Measurements from ENCODE around the gene ARHGDIG. TPM values are rescaled to one million over a fixed set of nuclear protein-coding genes. Genes with fewer than 3 reads are reported as not detected.

The ARHGDIG gene
- total and polyA plus RNA-seq, 9 of the 15 experiments (the other 6 are each of a cell fraction or from before 2014, with no cell fraction given) = 0.36 to 2.5 (median 0.64) TPM; not detected in 2

DNA sequence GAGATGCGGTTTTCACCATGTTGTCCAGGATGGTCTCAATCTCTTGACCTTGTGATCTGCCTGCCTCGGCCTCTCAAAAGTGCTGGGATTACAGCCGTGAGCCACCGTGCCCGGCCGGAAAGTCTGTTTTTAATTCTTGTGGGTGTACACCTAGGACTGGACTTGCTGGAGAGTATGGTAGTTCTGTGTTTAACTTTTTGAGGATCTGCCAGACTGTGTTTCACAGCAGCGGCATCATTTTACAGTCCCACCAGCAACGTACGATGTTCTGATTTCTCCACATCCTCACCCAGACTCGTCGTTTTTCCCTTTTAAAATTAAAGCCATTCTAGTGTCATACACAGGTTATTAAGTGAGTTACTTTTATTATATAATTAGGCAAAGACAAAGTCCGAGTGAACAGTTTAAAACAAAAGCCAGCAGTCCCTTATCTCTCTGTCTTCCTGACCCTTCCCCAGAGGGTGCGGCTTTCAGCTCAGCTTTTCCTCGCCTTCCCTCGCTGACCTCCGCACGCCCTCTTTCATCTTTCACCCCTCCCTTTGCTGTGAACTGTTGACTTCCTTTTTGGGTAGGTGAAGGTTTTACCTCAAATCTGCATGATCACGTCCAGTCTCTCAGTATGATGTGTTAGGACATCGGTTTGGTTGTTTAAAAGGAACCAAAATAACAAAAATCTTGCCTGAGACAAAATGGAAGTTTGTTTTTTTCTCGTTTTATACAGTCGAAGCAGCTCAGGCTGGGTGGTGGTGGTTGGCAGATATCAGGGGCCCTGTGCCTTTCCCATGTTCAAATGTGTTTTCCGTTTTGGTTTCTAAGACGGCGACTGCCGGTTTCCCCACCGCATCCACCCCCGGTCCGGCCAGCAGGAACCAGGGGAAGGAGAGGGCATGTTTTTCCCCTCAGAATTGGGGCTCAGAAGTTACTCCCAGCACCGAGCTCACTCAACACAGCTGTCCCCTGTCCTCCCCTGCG is 27.7 kb upstream of the ARHGDIG start (continued):
- 0 out of 2 replicates have a peak, but pooled peaks have one; percentile 42 for TF ChIP-seq MGA (IDR thresholded peaks at IDR 0.05)
- no peak for TF ChIP-seq GABPB2 (CRISPR knock-in tag; conservative IDR thresholded peaks at IDR 0.05)
- 0 out of 2 replicates have a peak, but pooled peaks have one; percentile 23 for TF ChIP-seq MYC (IDR thresholded peaks at IDR 0.05; ENCODE audit: low read depth, low read length)
- TF ChIP-seq MYC (CRISPR knock-in tag; IDR thresholded peaks at IDR 0.05; ENCODE audit: borderline replicate concordance, low read depth) = no peak
- TF ChIP-seq POLR2AphosphoS5 (IDR thresholded peaks at IDR 0.05; ENCODE audit: control insufficient read depth, insufficient read depth, low read depth, low read length) = peak; percentile 29; the same call in 1 of the 2 replicates
- TF ChIP-seq NR4A1 (CRISPR knock-in tag; IDR thresholded peaks at IDR 0.05) = no peak
- TF ChIP-seq NR4A1 (tag; IDR thresholded peaks at IDR 0.05) = 0 out of 2 replicates have a peak, but pooled peaks have one; percentile 58
- TF ChIP-seq ZFX (CRISPR knock-in tag; IDR thresholded peaks at IDR 0.05) = 0 out of 2 replicates have a peak, but pooled peaks have one; percentile 13
- TF ChIP-seq SMC3 (conservative IDR thresholded peaks at IDR 0.05; ENCODE audit: insufficient read depth, low read depth, low read length) = no peak
- TF ChIP-seq NFRKB (IDR thresholded peaks at IDR 0.05; ENCODE audit: low read depth) = peak; percentile 46; the same call in 1 of the 2 replicates
- 0 out of 2 replicates have a peak, but pooled peaks have one; percentile 23 for TF ChIP-seq NBN (IDR thresholded peaks at IDR 0.05; ENCODE audit: low read depth)
- 0 out of 3 replicates have a peak, but pooled peaks of 1 of the 2 experiments have one; percentile 23 for TF ChIP-seq CBX3 (IDR thresholded peaks at IDR 0.05; ENCODE audit: borderline replicate concordance in 1 of 2, low read length in 2 of 2)
- no peak for TF ChIP-seq KLF1 (tag; IDR thresholded peaks at IDR 0.05)
- TF ChIP-seq, protein P1, sequence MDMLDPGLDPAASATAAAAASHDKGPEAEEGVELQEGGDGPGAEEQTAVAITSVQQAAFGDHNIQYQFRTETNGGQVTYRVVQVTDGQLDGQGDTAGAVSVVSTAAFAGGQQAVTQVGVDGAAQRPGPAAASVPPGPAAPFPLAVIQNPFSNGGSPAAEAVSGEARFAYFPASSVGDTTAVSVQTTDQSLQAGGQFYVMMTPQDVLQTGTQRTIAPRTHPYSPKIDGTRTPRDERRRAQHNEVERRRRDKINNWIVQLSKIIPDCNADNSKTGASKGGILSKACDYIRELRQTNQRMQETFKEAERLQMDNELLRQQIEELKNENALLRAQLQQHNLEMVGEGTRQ (CRISPR knock-in tag; IDR thresholded peaks at IDR 0.05) = no peak
